HCT116 (cell line): ENCODE measurements around the gene S100A11. TPM values are rescaled to one million over a fixed set of nuclear protein-coding genes. Genes with fewer than 3 reads are reported as not detected.

ENCODE experiments used
- ATAC-seq: fragments of 200-7000 bp; cut with Tn5 transposase; 2 replicates; pipeline ENCODE4 v1.9.1; 2020; ENCODE audit warnings: mild to moderate bottlenecking, moderate library complexity
- BruUV-seq: library from RNA; stranded (reverse); fragments of 400-500 nt; replicated peaks from 2 replicates; lab custom pipeline; 2021; lab: Mats Ljungman, UMichigan
- CTCF ChIA-PET: fragments of 300-600 bp; sonication (Branson Sonifier 250); formaldehyde crosslinking; loops from one replicate; lab custom pipeline; 2021; ENCODE audit warnings: antibody characterized with exemption; lab: Charles Lee
- POLR2A ChIA-PET: fragments of 300-600, 350-600 bp; sonication (Branson Sonifier 250); formaldehyde crosslinking; loops from one replicate; lab custom pipeline; 2021; ENCODE audit warnings: antibody characterized with exemption; lab: Charles Lee
- RAD21 ChIA-PET, 2 experiments: fragments of 300-600 bp; sonication (Branson Sonifier 250); formaldehyde crosslinking; loops; one replicate each; lab custom pipeline; 2023; ENCODE audit warnings: low total read pairs in 2 of 2; ENCODE audit not compliant: uncharacterized antibody in 2 of 2, unreplicated experiment in 2 of 2, low non-redundant PET in 1 of 2; lab: Charles Lee
- DNase-seq: peaks from one replicate; pipeline ENCODE4 v3.0.0-alpha.2; 2010; ENCODE audit warnings: low read depth, low spot score
- H2AFZ ChIP-seq: fragments of 200-600 bp; shearing (Covaris generic), sonication (generic); 2 replicates; pipeline ENCODE4 v1.6.1; 2017; ENCODE audit warnings: low read depth, mixed run types, mixed read lengths, antibody characterized with exemption, low read length; ENCODE audit not compliant: poor library complexity, severe bottlenecking
- H3K27ac ChIP-seq: 2 replicates; pipeline ENCODE4 v1.5.1; 2012; ENCODE audit warnings: low read depth, low read length
- H3K27me3 ChIP-seq: fragments of 200-600 bp; sonication (generic); 2 replicates; pipeline ENCODE4 v1.6.1; 2016; ENCODE audit warnings: mixed run types, low read length, mixed read lengths; ENCODE audit not compliant: insufficient read depth
- H3K36me3 ChIP-seq, 2 experiments: fragments of 200-500 bp in 1 of 2; fragments of 200-600 bp in 1 of 2; sonication (Bioruptor generic) in 1 of 2; sonication (generic) in 1 of 2; 2 replicates each; pipeline versions ENCODE4 v1.5.1 to v1.6.1; 2014 to 2016; ENCODE audit warnings: low read length in 2 of 2, inconsistent platforms in 1 of 2, mixed read lengths in 1 of 2, mixed run types in 1 of 2; ENCODE audit not compliant: insufficient read depth in 2 of 2, control insufficient read depth in 1 of 2
- H3K4me1 ChIP-seq, 2 experiments: fragments of 200-600 bp in 1 of 2; sonication (generic) in 1 of 2; 2 replicates each; pipeline versions ENCODE4 v1.5.1 to v1.6.1; 2012 to 2017; ENCODE audit warnings: low read length in 2 of 2, inconsistent platforms in 1 of 2, mild to moderate bottlenecking in 1 of 2, mixed read lengths in 1 of 2, mixed run types in 1 of 2, moderate library complexity in 1 of 2; ENCODE audit not compliant: insufficient read depth in 2 of 2, control insufficient read depth in 1 of 2
- H3K4me2 ChIP-seq: fragments of 200-600 bp; sonication (generic); 2 replicates; pipeline ENCODE4 v1.6.1; 2017; ENCODE audit warnings: mixed run types, low read length, mixed read lengths
- H3K4me3 ChIP-seq, 2 experiments: fragments of 200-600 bp in 1 of 2; sonication (generic) in 1 of 2; replicated peaks in 1 of 2; 2 replicates each; pipeline ENCODE4 v1.5.1; 2011 to 2016; ENCODE audit warnings: low read length in 2 of 2, control low read depth in 1 of 2, low read depth in 1 of 2, mild to moderate bottlenecking in 1 of 2, mixed read lengths in 1 of 2, mixed run types in 1 of 2
- H3K79me2 ChIP-seq: fragments of 200-600 bp; sonication (generic); 2 replicates; pipeline ENCODE4 v1.6.1; 2017; ENCODE audit warnings: mild to moderate bottlenecking, mixed run types, low read length, moderate library complexity, mixed read lengths; ENCODE audit not compliant: insufficient read depth
- H3K9ac ChIP-seq: fragments of 200-600 bp; sonication (generic); 2 replicates; pipeline ENCODE4 v1.6.1; 2016; ENCODE audit warnings: low read length, mixed read lengths
- H3K9me2 ChIP-seq: fragments of 200-600 bp; sonication (generic), shearing (Covaris generic); 2 replicates; pipeline ENCODE4 v1.6.1; 2017; ENCODE audit warnings: mixed run types, mild to moderate bottlenecking, moderate library complexity; ENCODE audit not compliant: insufficient read depth
- H3K9me3 ChIP-seq, 2 experiments: fragments of 200-500 bp in 1 of 2; fragments of 200-600 bp in 1 of 2; sonication (Bioruptor generic) in 1 of 2; sonication (generic) in 1 of 2; 2 replicates each; pipeline ENCODE4 v1.6.1; 2014 to 2017; ENCODE audit warnings: low read length in 2 of 2, mixed read lengths in 2 of 2, inconsistent platforms in 1 of 2, low read depth in 1 of 2, mild to moderate bottlenecking in 1 of 2, mixed run types in 1 of 2, moderate library complexity in 1 of 2; ENCODE audit not compliant: control insufficient read depth in 1 of 2, insufficient read depth in 1 of 2
- H4K20me1 ChIP-seq: fragments of 200-600 bp; sonication (generic), shearing (Covaris generic); 2 replicates; pipeline ENCODE4 v1.6.1; 2017; ENCODE audit warnings: mixed run types, mild to moderate bottlenecking, moderate library complexity; ENCODE audit not compliant: insufficient read depth
- CBX3 ChIP-seq: IDR thresholded peaks from 2 replicates; pipeline ENCODE4 v1.6.1; 2012; ENCODE audit warnings: low read depth
- ELF1 ChIP-seq: IDR thresholded peaks from 2 replicates; pipeline ENCODE4 v1.6.1; 2012; ENCODE audit warnings: low read depth, borderline replicate concordance
- EZH2 ChIP-seq: fragments of 200-600 bp; sonication (generic); IDR thresholded peaks from 2 replicates; pipeline ENCODE4 v1.6.1; 2017; ENCODE audit warnings: antibody characterized with exemption, mixed run types
- EZH2phosphoT487 ChIP-seq: fragments of 200-600 bp; IDR thresholded peaks from 2 replicates; pipeline ENCODE4 v1.6.1; 2018; ENCODE audit warnings: antibody characterized with exemption, borderline replicate concordance
- MAX ChIP-seq: IDR thresholded peaks from 2 replicates; pipeline ENCODE4 v1.6.1; 2012
- RAD21 ChIP-seq: IDR thresholded peaks from 2 replicates; pipeline ENCODE4 v1.6.1; 2012; ENCODE audit warnings: low read depth, mild to moderate bottlenecking
- SRF ChIP-seq: IDR thresholded peaks from 2 replicates; pipeline ENCODE4 v1.6.1; 2012; ENCODE audit warnings: low read depth
- intact Hi-C: fragments of 100-400 bp; cut with micrococcal nuclease; formaldehyde crosslinking; loops from 2 replicates; pipeline ENCODE4 v1.10.0; 2022
- total RNA-seq: library from RNA; stranded (reverse); gene quantifications from one replicate; pipeline ENCODE4 v1.2.1, GENCODE V29; 2021; ENCODE audit not compliant: unreplicated experiment
- TF ChIP-seq, protein P1 (sequence below), 3 experiments: fragments of 200-600 bp in 1 of 3; sonication (generic) in 1 of 3; IDR thresholded peaks in 2 of 3; conservative IDR thresholded peaks in 1 of 3; 2 replicates each; pipeline ENCODE4 v1.5.1; 2012 to 2017; ENCODE audit warnings: low read depth in 2 of 3, low read length in 2 of 3, antibody characterized with exemption in 1 of 3, borderline replicate concordance in 1 of 3, control low read depth in 1 of 3, mild to moderate bottlenecking in 1 of 3, mixed read lengths in 1 of 3, mixed run types in 1 of 3, moderate library complexity in 1 of 3; ENCODE audit not compliant: insufficient read depth in 1 of 3

S100A11 gene
- total RNA-seq, 1 experiment from 2014 or later, result 229 TPM

DNA sequence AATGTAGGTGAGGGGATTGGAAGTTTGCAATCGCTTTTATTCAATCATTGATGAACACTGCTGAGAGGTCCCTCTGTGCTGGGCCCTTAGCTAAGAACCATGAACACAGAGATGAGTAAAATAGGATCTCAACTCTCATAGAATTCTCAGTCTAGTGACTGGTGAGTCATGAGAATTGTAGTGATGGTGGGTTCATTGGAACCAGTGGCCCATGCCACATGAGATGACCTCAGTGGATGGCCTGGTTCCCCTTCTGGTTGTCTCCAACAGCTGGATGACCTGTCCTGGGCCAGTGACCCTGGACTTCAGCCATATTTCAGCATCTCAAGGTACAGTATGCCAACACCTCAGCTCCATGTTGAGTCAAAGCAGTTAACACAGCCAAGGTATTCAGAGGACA is 21.9 kb downstream of the S100A11 start:
- Histone ChIP-seq H3K27ac (no peak overlapping the region), H3K4me3 (no peak overlapping the region), H3K9me3 (no peaks in the 10 kb centered on the region), H2AFZ (no peak overlapping the region), H3K9me2 (no peaks in the 10 kb centered on the region), H4K20me1 (no peaks in the 10 kb centered on the region), H3K9ac (no peak overlapping the region), H3K4me2 (no peak overlapping the region), H3K79me2 (no peaks in the 10 kb centered on the region), H3K27me3 (no peaks in the 10 kb centered on the region), H3K4me1 (peaks cover 0 to 4% of the 10 kb centered on the region in 2 experiments; a peak in 1 of 4 replicates), H3K36me3 (no peaks in the 10 kb centered on the region)
- BruUV-seq, result no TSS peak
- ATAC-seq (no peak), DNase-seq (no peak)
- RAD21 ChIA-PET, result no interaction called here
- intact Hi-C loops, result no loop called here
- no peak for TF ChIP-seq MAX
- no peak for TF ChIP-seq EZH2
- no peak for TF ChIP-seq ELF1
- POLR2A ChIA-PET, result no interaction called here
- CTCF ChIA-PET, result interaction anchor here (1.3 to 2.2 kb wide), 4 partner anchors 8 to 47 kb away, joined by 3 to 18 read pairs (median 6); no protein-coding TSS in a partner anchor

DNA sequence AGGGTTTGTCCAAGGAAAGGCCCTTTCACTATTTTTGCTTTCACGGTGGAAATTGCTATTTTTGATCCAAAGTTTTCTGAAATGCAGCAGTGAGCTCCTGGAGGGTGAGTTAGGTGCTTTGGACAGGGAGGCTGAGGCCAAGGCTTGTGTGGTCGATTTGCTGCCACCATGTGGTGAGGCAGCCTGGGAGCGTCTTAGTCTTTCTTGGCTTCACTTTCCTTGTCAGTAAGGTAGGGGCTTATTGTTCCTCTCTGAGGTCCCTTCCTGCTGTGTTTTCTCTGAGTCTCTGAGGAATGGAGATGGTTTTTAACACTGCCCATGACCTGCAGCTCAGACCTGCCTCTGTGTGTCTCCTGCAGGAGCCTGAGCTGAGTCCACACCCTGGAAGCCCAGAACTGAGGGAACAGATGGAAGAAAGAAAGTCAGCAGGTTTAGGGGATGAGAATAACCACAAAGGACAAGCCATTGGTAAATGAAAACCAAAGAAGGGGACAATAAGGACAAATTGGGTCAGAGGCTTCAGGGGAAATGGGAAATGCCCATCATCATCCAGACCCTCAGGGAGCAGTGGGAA is 23.1 kb downstream of the S100A11 start:
- no TSS peak for BruUV-seq
- Histone ChIP-seq H3K27me3 (no peaks in the 10 kb centered on the region), H3K9me2 (no peaks in the 10 kb centered on the region), H4K20me1 (no peaks in the 10 kb centered on the region), H2AFZ (peak overlapping the region; percentile 81), H3K79me2 (no peaks in the 10 kb centered on the region), H3K9ac (no peak overlapping the region), H3K4me1 (peaks cover 0 to 4% of the 10 kb centered on the region in 2 experiments; a peak in 1 of 4 replicates), H3K9me3 (no peaks in the 10 kb centered on the region), H3K4me3 (no peak overlapping the region), H3K27ac (no peak overlapping the region), H3K36me3 (no peaks in the 10 kb centered on the region)
- ATAC-seq (peak; percentile 83), DNase-seq (no peak)
- ChIA-PET CTCF (interaction anchor here (0.7 to 2.2 kb wide), 13 partner anchors 9 to 445 kb away, joined by 3 to 22 read pairs (median 6); partner anchors contain the start of gene THEM4), RAD21 (interaction anchor here (0.7 to 1.6 kb wide), 4 partner anchors 12 to 80 kb away, joined by 3 to 4 read pairs (median 4); no protein-coding TSS in a partner anchor), POLR2A (interaction anchor here (0.7 to 1.1 kb wide), 2 partner anchors 10 to 72 kb away, joined by 3 read pairs; no protein-coding TSS in a partner anchor)
- intact Hi-C loops, result no loop called here
- TF ChIP-seq CBX3 (0 out of 2 replicates have a peak, but pooled peaks have one; percentile 19), RAD21 (peak; percentile 62), EZH2phosphoT487 (no peak), SRF (no peak)
- TF ChIP-seq, protein P1, sequence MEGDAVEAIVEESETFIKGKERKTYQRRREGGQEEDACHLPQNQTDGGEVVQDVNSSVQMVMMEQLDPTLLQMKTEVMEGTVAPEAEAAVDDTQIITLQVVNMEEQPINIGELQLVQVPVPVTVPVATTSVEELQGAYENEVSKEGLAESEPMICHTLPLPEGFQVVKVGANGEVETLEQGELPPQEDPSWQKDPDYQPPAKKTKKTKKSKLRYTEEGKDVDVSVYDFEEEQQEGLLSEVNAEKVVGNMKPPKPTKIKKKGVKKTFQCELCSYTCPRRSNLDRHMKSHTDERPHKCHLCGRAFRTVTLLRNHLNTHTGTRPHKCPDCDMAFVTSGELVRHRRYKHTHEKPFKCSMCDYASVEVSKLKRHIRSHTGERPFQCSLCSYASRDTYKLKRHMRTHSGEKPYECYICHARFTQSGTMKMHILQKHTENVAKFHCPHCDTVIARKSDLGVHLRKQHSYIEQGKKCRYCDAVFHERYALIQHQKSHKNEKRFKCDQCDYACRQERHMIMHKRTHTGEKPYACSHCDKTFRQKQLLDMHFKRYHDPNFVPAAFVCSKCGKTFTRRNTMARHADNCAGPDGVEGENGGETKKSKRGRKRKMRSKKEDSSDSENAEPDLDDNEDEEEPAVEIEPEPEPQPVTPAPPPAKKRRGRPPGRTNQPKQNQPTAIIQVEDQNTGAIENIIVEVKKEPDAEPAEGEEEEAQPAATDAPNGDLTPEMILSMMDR (IDR thresholded peaks at IDR 0.05 in 2 of 3, conservative IDR thresholded peaks at IDR 0.05 in 1 of 3; ENCODE audit: borderline replicate concordance in 1 of 3, insufficient read depth in 1 of 3, low read depth in 2 of 3, low read length in 2 of 3), result peak; percentile 61 to 94 (median 84); a peak in 5 of 6 replicates
- TF ChIP-seq, all 23 proteins: peak for 3
- peak overlapping the region; percentile 41 for H3K4me2 ChIP-seq
